Measurements from ENCODE around the gene PDXP.

The PDXP gene

DNA sequence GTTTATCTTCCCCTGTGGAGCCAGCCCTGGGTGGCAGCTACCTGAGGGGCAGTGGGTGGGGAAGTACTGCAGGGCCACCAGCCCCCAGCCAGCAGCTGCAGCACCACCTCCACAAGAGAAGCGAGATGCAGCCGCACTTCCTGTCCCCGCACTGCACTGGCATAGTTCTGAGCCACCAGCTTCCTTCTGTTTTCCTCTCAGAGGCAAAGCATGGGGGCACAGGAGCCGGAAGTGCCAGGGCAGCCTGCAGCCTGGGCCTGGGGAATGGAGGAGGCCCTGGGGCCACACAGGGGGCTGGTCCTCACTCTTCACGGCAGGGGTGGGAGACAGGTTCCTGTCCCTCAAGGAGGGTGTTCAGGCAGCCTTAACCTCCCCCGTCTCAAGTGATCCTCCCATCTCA is 31.0 kb upstream of the PDXP start:
- H3K4me3 ChIP-seq (ENCODE audit: low read depth, low read length) = no peak overlapping the region

GRCh38 chr22:37628830-37629229 is 29.7 kb upstream of the PDXP start:
- no peak overlapping the region for H3K4me3 ChIP-seq (ENCODE audit: low read depth, low read length)

DNA sequence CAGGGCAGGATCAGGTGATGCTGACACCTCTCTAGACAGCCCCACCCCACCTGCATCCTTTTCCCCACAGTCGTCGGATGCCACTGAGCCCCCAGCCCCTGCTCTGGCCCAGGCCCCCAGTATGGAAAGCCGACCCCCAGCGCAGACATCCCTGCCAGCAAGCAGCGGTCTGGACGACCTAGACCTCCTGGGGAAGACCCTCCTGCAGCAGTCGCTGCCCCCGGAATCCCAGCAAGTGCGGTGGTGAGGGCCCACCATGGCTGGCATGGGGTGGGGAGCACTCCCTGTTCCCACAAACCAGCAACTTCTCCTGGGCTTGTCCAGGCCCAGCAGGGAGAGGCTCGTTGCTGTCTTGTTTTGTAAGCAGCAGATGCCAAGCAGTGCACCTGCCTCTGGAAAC is 28.6 kb upstream of the PDXP start:
- H3K4me3 ChIP-seq (ENCODE audit: low read depth, low read length) = no peak overlapping the region

DNA sequence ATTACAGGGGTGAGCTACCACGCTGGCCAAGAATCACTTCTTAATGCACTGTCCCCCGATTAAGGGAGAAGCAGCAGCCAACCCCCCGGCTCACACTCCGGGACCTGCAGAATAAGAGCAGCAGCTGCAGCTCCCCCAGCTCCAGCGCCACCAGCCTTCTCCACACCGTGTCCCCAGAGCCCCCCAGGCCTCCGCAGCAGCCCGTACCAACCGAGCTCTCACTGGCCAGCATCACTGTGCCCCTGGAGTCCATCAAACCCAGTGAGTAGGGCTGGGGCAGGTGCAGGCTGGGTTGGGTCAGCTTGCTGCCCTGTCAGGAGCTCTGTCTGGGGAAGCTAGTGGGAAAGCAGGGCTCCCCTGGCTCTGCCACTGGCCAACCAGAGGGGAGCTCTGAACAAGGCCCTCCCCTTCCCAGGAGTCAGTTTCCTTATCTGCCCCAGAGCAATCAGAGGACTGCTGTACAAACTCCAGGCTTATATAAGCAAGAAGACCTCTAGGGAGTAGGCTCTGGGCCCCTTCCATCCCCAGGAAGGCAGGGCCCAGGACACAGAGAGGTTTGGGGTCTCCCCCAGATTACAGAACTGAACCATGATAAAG is 27.6 kb upstream of the PDXP start:
- H3K4me3 ChIP-seq (ENCODE audit: low read depth, low read length) = no peak overlapping the region

- no peak overlapping the region for H3K4me3 ChIP-seq (ENCODE audit: low read depth, low read length)
These were observed 26.9 kb upstream of the PDXP start for GRCh38 chr22:37631448-37632173.

DNA sequence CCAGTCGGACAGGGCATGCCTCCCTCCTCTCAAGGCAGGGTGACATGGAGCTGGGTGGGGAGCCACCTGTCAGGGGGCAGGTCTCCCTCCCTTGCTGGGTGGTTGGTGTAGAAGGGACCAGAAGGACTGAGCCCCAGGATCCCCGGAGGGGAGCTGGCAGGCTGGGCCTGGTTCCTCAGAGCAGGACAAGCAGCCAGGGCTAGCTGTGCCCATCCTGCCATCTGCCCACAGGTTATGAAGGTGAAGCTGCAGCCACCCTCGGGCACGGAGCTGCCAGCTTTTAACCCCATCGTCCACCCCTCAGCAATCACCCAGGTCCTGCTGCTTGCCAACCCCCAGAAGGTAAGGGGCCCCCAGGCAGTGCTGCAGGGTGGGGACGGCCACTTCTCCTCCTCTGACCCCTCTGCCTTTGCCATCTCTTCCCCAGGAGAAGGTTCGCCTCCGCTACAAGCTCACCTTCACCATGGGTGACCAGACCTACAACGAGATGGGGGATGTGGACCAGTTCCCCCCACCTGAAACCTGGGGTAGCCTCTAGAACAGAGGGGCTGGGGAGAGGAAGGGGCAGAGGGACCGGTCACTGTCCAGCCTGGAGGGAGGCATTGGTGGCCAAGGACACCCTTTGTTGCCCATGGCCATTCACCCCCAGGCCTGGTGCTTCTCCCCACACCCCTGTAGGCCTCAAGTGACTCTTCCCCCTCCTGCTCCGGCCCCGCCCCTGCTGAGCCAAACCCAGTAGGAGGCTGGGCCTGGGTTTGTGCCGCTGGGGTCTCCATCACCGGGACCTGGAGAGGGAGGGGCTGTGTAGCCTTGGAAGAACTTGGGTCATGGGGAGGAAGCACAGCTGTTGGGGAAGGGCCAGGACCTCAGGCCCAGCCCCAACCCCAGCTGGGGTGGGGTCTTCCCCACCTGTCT is 26.1 kb upstream of the PDXP start:
- H3K4me3 ChIP-seq (ENCODE audit: low read depth, low read length) = no peak overlapping the region

DNA sequence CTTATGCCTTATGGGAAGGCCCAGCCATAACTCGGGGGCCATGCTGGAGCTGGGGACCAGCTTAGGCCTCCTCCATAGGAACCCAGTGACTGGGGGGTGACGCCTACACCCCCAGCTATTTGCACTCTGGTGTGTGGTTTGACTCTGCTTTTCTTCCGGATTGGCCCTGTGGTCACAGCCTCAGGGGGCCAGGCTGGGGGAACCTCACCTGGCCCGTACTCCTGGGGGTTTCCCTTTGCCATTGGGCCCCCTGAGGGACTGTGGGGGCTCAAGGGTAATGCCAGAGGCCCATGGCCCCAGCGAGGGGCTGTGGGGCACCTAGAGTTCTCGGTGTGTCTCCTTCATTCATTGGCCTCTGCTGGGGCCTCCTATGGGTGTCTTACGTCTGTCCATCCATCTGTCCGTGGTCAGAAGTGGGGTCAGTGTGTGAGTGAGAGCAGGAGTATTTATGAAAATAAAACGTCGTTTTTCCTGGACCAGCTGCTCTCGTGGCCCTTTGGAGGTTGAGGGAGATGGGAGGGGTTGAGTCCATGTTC is 25.4 kb upstream of the PDXP start:
- H3K4me3 ChIP-seq (ENCODE audit: low read depth, low read length) = no peak overlapping the region

- no peak overlapping the region for H3K4me3 ChIP-seq (ENCODE audit: low read depth, low read length)
These were observed 24.7 kb upstream of the PDXP start for GRCh38 chr22:37633625-37634416.

- H3K4me3 ChIP-seq (ENCODE audit: low read depth, low read length) = no peak overlapping the region
These were observed 24.1 kb upstream of the PDXP start for GRCh38 chr22:37634417-37634924.

- no peak overlapping the region for H3K4me3 ChIP-seq (ENCODE audit: low read depth, low read length)
These were observed 23.4 kb upstream of the PDXP start for GRCh38 chr22:37635157-37635556.

DNA sequence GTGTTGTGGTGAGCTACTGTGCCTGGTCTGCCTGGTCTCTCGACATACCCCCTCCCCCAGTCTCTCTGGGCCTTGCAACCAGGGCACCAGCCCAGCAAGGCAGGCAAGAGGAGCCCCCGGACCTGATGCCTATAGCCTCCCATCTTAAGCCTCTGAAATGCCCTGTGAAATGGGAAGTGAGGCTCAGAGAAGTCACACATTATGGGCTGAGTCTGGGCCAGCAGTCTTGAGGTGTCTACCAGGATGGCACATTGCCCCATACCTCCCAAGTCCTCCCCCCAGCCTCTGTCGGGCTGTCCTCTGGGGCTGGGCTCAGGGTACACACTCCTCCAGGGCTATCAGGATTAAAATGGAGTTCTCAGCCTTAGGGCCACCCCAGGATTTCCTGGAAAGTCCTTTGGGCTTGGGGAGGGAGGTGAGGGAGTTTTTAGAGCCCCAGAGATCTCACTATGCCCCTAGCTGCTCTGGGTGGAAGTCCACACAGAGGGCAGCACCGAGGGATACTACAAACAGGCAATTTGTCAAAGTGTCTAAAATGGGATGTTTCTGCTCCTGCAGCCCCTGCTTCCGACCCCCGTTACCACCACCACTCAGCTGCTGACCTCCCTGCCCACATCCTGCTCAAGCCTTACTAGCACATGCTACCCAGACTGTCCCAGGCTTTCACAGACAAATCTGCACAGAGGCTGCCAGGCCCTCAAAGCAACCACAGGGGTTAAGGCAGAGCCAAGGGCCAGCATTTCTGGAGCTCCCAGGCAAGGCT is 22.2 kb upstream of the PDXP start:
- H3K4me3 ChIP-seq (ENCODE audit: low read depth, low read length) = no peak overlapping the region

GRCh38 chr22:37636949-37637273 is 21.6 kb upstream of the PDXP start:
- no peak overlapping the region for H3K4me3 ChIP-seq (ENCODE audit: low read depth, low read length)

- H3K4me3 ChIP-seq (ENCODE audit: low read depth, low read length) = no peak overlapping the region
These were observed 20.0 kb upstream of the PDXP start for GRCh38 chr22:37638391-37639069.

DNA sequence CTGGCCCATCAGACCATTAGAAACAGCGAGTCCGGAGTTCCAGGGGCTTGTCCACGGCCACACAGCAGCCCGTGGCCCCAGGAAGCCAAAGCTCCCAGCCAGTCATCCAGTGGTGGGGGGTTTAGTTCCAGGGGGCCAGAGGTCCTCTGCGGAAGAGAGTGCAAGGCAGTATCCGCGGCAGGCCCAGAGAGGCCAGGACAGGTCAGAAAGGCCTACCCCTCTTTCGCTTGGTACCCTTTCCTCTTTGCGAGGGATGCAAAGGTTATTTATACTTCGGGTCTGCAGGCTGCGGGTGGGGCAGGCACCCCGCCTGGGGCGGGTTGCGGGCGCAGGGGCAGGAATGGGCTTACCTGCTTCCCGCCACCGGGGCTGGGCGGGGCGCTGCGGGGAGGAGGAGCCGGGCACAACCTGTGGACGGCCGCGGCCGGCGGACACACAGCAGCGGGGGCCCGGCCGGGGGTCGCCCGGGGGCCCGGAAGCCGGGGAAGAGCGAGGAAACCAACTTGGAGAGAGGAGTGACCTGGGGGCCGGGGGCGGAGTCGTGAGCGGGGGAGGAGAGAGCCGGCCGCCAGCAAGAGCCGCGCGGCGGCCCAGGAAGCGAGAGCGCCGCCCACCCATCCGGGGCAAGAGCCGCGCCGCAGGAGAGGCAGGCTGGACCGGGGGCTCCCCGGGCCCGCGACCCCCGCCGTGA is 19.3 kb upstream of the PDXP start, which contains the start of gene SH3BP1:
SH3BP1 (plus strand) TSS at position 600 of the 691 bp plus-strand sequence. CDS start 119 bp downstream, outside the sequence.
- H3K4me3 ChIP-seq (ENCODE audit: low read depth, low read length) = peak within 1 kb of the TSS; percentile 44

DNA sequence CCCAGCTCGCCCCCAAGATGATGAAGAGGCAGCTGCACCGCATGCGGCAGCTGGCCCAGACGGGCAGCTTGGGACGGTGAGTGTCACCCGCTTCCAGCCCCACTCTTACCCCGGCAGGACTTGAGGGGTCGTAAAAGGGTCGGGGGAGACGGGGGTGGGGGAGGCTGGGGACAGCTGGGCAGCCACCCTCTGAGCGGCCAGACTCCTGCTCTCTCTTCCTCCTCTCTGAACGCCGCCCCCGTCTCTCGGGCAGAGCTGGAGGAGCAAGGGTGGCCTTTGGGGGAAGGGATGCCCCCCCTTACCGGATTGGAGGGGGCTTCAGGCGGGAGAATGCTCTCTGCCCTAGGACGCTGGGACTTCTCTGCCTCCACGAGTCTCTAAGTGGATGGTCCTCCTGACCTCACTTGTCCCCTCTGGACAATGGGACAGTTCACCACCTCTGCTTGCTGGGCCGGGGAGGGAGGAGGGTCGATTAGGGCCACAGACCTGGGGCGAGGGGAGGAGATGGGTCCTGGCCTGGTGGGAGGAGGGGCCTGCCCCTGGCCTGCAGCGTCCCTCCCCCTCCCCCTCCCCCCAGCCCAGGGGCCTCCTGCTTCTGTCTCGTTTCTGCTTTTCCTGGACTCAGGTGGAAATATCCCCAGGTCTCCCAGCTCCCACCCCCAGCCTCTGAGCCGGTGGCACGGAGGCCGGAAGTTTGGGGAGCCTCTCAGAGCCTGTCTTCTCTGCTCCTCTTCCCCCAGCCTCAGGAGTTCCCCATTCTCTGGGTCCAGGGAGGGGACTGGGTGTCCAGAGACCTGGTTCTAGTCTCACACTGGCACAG is 18.5 kb upstream of the PDXP start:
- peak overlapping the region; percentile 44 for H3K4me3 ChIP-seq (ENCODE audit: low read depth, low read length)

GRCh38 chr22:37640591-37641560 is 17.6 kb upstream of the PDXP start:
- peak overlapping the region; percentile 30 for H3K4me3 ChIP-seq (ENCODE audit: low read depth, low read length)

DNA sequence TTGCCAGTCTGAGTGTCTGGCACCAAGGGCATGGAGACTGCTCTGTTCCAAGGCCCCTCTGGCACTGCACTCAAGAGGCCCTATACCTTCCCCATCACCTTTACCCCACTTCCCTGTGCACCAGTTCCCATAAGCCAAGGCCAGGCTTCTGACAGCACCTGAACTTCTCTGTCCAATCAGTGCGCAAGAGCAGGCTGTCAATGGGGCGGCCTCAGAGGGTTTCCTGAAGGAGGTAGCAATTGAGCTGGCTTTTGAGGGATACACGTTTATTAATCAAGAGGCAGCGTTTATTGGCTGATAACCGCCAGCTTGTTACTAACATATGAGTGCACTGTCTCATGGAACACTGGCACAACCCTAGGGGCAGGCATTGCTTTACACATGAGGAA is 17.0 kb upstream of the PDXP start:
- H3K4me3 ChIP-seq (ENCODE audit: low read depth, low read length) = no peak overlapping the region

Data from iPS-11a (cell line).